C4-2B (cell line): ENCODE results near the gene FAM221B.
A peak's percentile ranks its signal among the peaks of the same experiment; 100 is the strongest.

ENCODE experiments used
- H3K27ac ChIP-seq: fragments of 450-650 bp; 2 replicates; pipeline ENCODE4 v1.5.1; 2017
- CTCF ChIP-seq: fragments of 450-650 bp; conservative IDR thresholded peaks from 2 replicates; pipeline ENCODE4 v1.5.1; 2017; ENCODE audit warnings: mild to moderate bottlenecking
- ZFX ChIP-seq: fragments of 450-650 bp; IDR thresholded peaks from 2 replicates; pipeline ENCODE4 v1.6.1; 2017

FAM221B gene

GRCh38 chr9:35771534-35771933 is 57.0 kb downstream of the FAM221B start:
- peak overlapping the region; percentile 72; the same call in 1 of the 2 replicates for H3K27ac ChIP-seq
- TF ChIP-seq ZFX (no peak), CTCF (no peak)

- H3K27ac ChIP-seq: peak overlapping the region; percentile 72; the same call in 1 of the 2 replicates
- TF ChIP-seq ZFX: no peak
- no peak for TF ChIP-seq CTCF
Observed at GRCh38 chr9:35771075-35771433, 57.5 kb downstream of the FAM221B start.

- TF ChIP-seq ZFX: no peak
- TF ChIP-seq CTCF: no peak
- H3K27ac ChIP-seq: peak overlapping the region; percentile 72; the same call in 1 of the 2 replicates
Observed at GRCh38 chr9:35769763-35770162, 58.8 kb downstream of the FAM221B start.

GRCh38 chr9:35767458-35767857 is 61.1 kb downstream of the FAM221B start:
- no peak overlapping the region for H3K27ac ChIP-seq
- no peak for TF ChIP-seq CTCF
- TF ChIP-seq ZFX: no peak

GRCh38 chr9:35766997-35767396 is 61.5 kb downstream of the FAM221B start:
- H3K27ac ChIP-seq: no peak overlapping the region
- TF ChIP-seq ZFX (no peak), CTCF (no peak)
